CD4-positive, alpha-beta T cell treated with Interleukin-21 for 1 hour (primary cell): ENCODE data around the gene MAP3K7CL.
"Not testable (repeated sequence)": the region's sequence is repeated elsewhere in the genome, so short reads cannot be mapped to it uniquely, and the experiment has no call there.

Experiments used
- DNase-seq: peaks from one replicate; pipeline ENCODE4 v3.0.0-alpha.2; 2020

Gene MAP3K7CL

GRCh38 chr21:29133796-29134195 is 3.4 kb downstream of the MAP3K7CL start:
- no peak for DNase-seq

GRCh38 chr21:29135481-29135880 is 5.0 kb downstream of the MAP3K7CL start:
- DNase-seq = no peak

GRCh38 chr21:29136033-29136432 is 5.6 kb downstream of the MAP3K7CL start:
- no peak for DNase-seq

- DNase-seq = no peak
Observed at GRCh38 chr21:29144736-29145353, 14.4 kb downstream of the MAP3K7CL start.

- no peak for DNase-seq
Observed at GRCh38 chr21:29145354-29145782, 14.9 kb downstream of the MAP3K7CL start.

GRCh38 chr21:29145852-29146453 is 15.5 kb downstream of the MAP3K7CL start:
- DNase-seq = no peak

- DNase-seq = no peak
Observed at GRCh38 chr21:29146726-29147125, 16.3 kb downstream of the MAP3K7CL start.

GRCh38 chr21:29148530-29148929 is 18.1 kb downstream of the MAP3K7CL start:
- no peak for DNase-seq

GRCh38 chr21:29149808-29150425 is 19.5 kb downstream of the MAP3K7CL start:
- no peak for DNase-seq

GRCh38 chr21:29151931-29152330 is 21.5 kb downstream of the MAP3K7CL start:
- DNase-seq = no peak

GRCh38 chr21:29152916-29153315 is 22.5 kb downstream of the MAP3K7CL start:
- no peak for DNase-seq

- DNase-seq = no peak
Observed at GRCh38 chr21:29154270-29154669, 23.8 kb downstream of the MAP3K7CL start.

- DNase-seq = no peak
Observed at GRCh38 chr21:29155118-29155932, 24.9 kb downstream of the MAP3K7CL start.

- DNase-seq = no peak
Observed at GRCh38 chr21:29155933-29156260, 25.5 kb downstream of the MAP3K7CL start.

GRCh38 chr21:29157080-29157479 is 26.6 kb downstream of the MAP3K7CL start:
- DNase-seq = no peak

- DNase-seq = no peak
Observed at GRCh38 chr21:29159842-29160241, 29.4 kb downstream of the MAP3K7CL start.

- DNase-seq = not testable (repeated sequence)
Observed at GRCh38 chr21:29162825-29163224, 32.4 kb downstream of the MAP3K7CL start.

- DNase-seq = no peak
Observed at GRCh38 chr21:29163341-29164115, 33.1 kb downstream of the MAP3K7CL start.

- no peak for DNase-seq
Observed at GRCh38 chr21:29164323-29164942, 34.0 kb downstream of the MAP3K7CL start.

- DNase-seq = no peak
Observed at GRCh38 chr21:29166323-29166722, 35.9 kb downstream of the MAP3K7CL start.

GRCh38 chr21:29166853-29167252 is 36.4 kb downstream of the MAP3K7CL start:
- no peak for DNase-seq

GRCh38 chr21:29167481-29167880 is 37.0 kb downstream of the MAP3K7CL start:
- DNase-seq = not testable (repeated sequence)
